Spleen (tissue), 7 donors: ENCODE results near the gene LHFPL3.

Experiments
- POLR2A ChIP-seq, 3 donors: fragments of 450-650 bp; IDR thresholded peaks; one replicate each; pipeline ENCODE4 v1.5.1; 2017; ENCODE audit warnings: antibody characterized with exemption in 3 of 3, mild to moderate bottlenecking in 1 of 3
- POLR2AphosphoS5 ChIP-seq, 3 donors: sonication (generic); formaldehyde crosslinking; IDR thresholded peaks; one replicate each; pipeline ENCODE4 v1.5.1; 2017; ENCODE audit warnings: antibody characterized with exemption in 3 of 3
- TF ChIP-seq, protein P1 (sequence below), 11 experiments: fragments of 200-600 bp in 7 of 11; fragments of 450-650 bp in 4 of 11; sonication (generic) in 4 of 11; IDR thresholded peaks in 8 of 11; conservative IDR thresholded peaks in 3 of 11; 1 replicate in 7 of 11; 2 replicates in 4 of 11; pipeline versions ENCODE4 v1.4.0 to v1.8.0; 2016 to 2021; ENCODE audit warnings: antibody characterized with exemption in 11 of 11, inconsistent platforms in 4 of 11, mild to moderate bottlenecking in 1 of 11
- donor health status: DM: no; HTN: no; CAD: no; lungs with moderate emphysema.
- donor health status: DM: no; HTN: no; CAD: no.
- donor health status: DM: no; HTN: no; CAD: no.

DNA sequence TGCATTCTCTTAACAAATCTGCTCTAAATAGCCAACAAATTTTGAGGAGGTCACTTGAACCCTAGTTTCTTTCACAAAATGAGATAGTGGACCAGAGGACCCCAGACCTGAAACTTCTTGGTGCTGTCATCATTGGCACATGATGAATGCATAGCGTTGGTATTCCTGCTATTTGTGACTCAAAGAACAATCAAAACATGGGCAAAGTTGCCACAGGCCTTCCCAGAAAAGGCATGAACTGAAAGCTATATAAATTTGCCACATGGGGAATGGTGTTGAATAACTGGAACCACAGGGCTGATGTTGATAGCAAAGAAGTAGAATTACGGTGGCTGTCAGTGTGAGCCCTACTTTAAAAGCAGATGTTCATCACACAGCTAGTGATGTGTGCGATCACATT, 465.8 kb downstream of the LHFPL3 start:
- TF ChIP-seq, protein P1, sequence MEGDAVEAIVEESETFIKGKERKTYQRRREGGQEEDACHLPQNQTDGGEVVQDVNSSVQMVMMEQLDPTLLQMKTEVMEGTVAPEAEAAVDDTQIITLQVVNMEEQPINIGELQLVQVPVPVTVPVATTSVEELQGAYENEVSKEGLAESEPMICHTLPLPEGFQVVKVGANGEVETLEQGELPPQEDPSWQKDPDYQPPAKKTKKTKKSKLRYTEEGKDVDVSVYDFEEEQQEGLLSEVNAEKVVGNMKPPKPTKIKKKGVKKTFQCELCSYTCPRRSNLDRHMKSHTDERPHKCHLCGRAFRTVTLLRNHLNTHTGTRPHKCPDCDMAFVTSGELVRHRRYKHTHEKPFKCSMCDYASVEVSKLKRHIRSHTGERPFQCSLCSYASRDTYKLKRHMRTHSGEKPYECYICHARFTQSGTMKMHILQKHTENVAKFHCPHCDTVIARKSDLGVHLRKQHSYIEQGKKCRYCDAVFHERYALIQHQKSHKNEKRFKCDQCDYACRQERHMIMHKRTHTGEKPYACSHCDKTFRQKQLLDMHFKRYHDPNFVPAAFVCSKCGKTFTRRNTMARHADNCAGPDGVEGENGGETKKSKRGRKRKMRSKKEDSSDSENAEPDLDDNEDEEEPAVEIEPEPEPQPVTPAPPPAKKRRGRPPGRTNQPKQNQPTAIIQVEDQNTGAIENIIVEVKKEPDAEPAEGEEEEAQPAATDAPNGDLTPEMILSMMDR (IDR thresholded peaks at IDR 0.05 in 8 of 11, conservative IDR thresholded peaks at IDR 0.05 in 3 of 11): no peak
- TF ChIP-seq POLR2A (IDR thresholded peaks at IDR 0.05) (no peak), POLR2AphosphoS5 (IDR thresholded peaks at IDR 0.05) (no peak)
